ENCODE measurements around the gene CACNG4. TPM values are rescaled to one million over a fixed set of nuclear protein-coding genes. Genes with fewer than 3 reads are reported as not detected.

CACNG4 gene
- total and polyA plus RNA-seq, 9 of the 15 experiments (the other 6 are each of a cell fraction or from before 2014, with no cell fraction given), result 0.07 TPM; not detected in 8

GRCh38 chr17:66994930-66995535, 30.5 kb downstream of the CACNG4 start:
- H3K9me1 ChIP-seq (ENCODE audit: control insufficient read depth, insufficient read depth, low read length), result no peaks in the 10 kb centered on the region
- 1% methylated on average over 12 of the region's 12 CpGs for WGBS (ENCODE audit: insufficient coverage, low coverage, missing lambda C conversion rate)
- no peak overlapping the region for H3K4me3 ChIP-seq
- ChIA-PET POLR2A (no interaction called here), CTCF (ENCODE audit: low intra/inter-chr PET ratio) (no interaction called here)
- no peaks in the 10 kb centered on the region for H3K79me2 ChIP-seq (ENCODE audit: control insufficient read depth, insufficient read depth, low read length)
- no peak overlapping the region for H3K4me2 ChIP-seq (ENCODE audit: insufficient read depth, low read length)
- ATAC-seq (no peak), FAIRE-seq (no peak), DNase-seq (ENCODE audit: extremely low read depth in 1 of 4, low spot score in 3 of 4) (no peak)
- H3K27me3 ChIP-seq (ENCODE audit: control insufficient read depth in 2 of 2, insufficient read depth in 2 of 2, low read length in 2 of 2), result peaks cover 24 to 76% of the 10 kb centered on the region in 2 experiments
- no peaks in the 10 kb centered on the region for H3K4me1 ChIP-seq (replicated peaks in 1 of 2; ENCODE audit: control insufficient read depth in 2 of 2, insufficient read depth in 2 of 2, low read length in 2 of 2)
- H3K9me3 ChIP-seq (replicated peaks; ENCODE audit: control insufficient read depth, insufficient read depth, low read depth, low read length), result no peaks in the 10 kb centered on the region
- no peak overlapping the region for H3K9ac ChIP-seq (ENCODE audit: insufficient read depth in 1 of 2, low read depth in 2 of 2, low read length in 2 of 2)
- no peaks in the 10 kb centered on the region for H3K36me3 ChIP-seq (ENCODE audit: control insufficient read depth, insufficient read depth, low read length)
- intact Hi-C loops (cut with micrococcal nuclease) (no loop called here), in situ Hi-C loops (cut with MboI) (no loop called here)
- H2AFZ ChIP-seq (ENCODE audit: low read depth, low read length), result no peak overlapping the region
- no peak overlapping the region for H3K27ac ChIP-seq (ENCODE audit: extremely low read depth, low read depth, low read length)
- no TSS peak for BruUV-seq (replicated peaks)
- TF ChIP-seq, protein P1, sequence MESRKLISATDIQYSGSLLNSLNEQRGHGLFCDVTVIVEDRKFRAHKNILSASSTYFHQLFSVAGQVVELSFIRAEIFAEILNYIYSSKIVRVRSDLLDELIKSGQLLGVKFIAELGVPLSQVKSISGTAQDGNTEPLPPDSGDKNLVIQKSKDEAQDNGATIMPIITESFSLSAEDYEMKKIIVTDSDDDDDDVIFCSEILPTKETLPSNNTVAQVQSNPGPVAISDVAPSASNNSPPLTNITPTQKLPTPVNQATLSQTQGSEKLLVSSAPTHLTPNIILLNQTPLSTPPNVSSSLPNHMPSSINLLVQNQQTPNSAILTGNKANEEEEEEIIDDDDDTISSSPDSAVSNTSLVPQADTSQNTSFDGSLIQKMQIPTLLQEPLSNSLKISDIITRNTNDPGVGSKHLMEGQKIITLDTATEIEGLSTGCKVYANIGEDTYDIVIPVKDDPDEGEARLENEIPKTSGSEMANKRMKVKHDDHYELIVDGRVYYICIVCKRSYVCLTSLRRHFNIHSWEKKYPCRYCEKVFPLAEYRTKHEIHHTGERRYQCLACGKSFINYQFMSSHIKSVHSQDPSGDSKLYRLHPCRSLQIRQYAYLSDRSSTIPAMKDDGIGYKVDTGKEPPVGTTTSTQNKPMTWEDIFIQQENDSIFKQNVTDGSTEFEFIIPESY (CRISPR knock-in tag; IDR thresholded peaks at IDR 0.05), result no peak
- no peak for TF ChIP-seq ZBTB5 (IDR thresholded peaks at IDR 0.05)
- no peak for TF ChIP-seq TBL1XR1 (IDR thresholded peaks at IDR 0.05; ENCODE audit: low read length in 2 of 2)
- no peak for TF ChIP-seq ATF7 (IDR thresholded peaks at IDR 0.05)
- no peak for TF ChIP-seq STAT6 (CRISPR knock-in tag; IDR thresholded peaks at IDR 0.05)
- no peak for TF ChIP-seq KLF6 (CRISPR knock-in tag; IDR thresholded peaks at IDR 0.05; ENCODE audit: borderline replicate concordance)
- no peak for TF ChIP-seq CBX3 (IDR thresholded peaks at IDR 0.05; ENCODE audit: borderline replicate concordance in 1 of 2, low read length in 2 of 2)
- 0 out of 2 replicates have a peak, but pooled peaks cover 4% of the 10 kb centered on the region for H4K20me1 ChIP-seq (replicated peaks; ENCODE audit: control insufficient read depth, insufficient read depth, low read length)

Data from K562 (cell line).